IPS-20b (cell line): ENCODE data around the gene PTPRN2.

Experiments
- H3K27ac ChIP-seq: one replicate; pipeline ENCODE4 v1.5.1; 2013; ENCODE audit warnings: low read length
- H3K27me3 ChIP-seq: 2 replicates; pipeline ENCODE4 v1.6.1; 2013; ENCODE audit warnings: mild to moderate bottlenecking, low read length, inconsistent platforms; ENCODE audit not compliant: insufficient read depth
- H3K36me3 ChIP-seq: 2 replicates; pipeline ENCODE4 v1.6.1; 2013; ENCODE audit warnings: low read depth, mild to moderate bottlenecking, inconsistent platforms, low read length, moderate library complexity; ENCODE audit not compliant: insufficient read depth
- H3K4me1 ChIP-seq: 2 replicates; pipeline ENCODE4 v1.6.1; 2013; ENCODE audit warnings: mild to moderate bottlenecking, control low read depth, inconsistent platforms, low read length, moderate library complexity; ENCODE audit not compliant: insufficient read depth
- H3K4me3 ChIP-seq: 2 replicates; pipeline ENCODE4 v1.5.1; 2013; ENCODE audit warnings: mild to moderate bottlenecking, low read length, inconsistent platforms
- H3K9ac ChIP-seq: 2 replicates; pipeline ENCODE4 v1.6.1; 2013; ENCODE audit warnings: low read depth, mild to moderate bottlenecking, inconsistent platforms, low read length, moderate library complexity
- H3K9me3 ChIP-seq: 2 replicates; pipeline ENCODE4 v1.6.1; 2013; ENCODE audit warnings: mild to moderate bottlenecking, low read depth, low read length, inconsistent platforms; ENCODE audit not compliant: insufficient read depth

The PTPRN2 gene

DNA sequence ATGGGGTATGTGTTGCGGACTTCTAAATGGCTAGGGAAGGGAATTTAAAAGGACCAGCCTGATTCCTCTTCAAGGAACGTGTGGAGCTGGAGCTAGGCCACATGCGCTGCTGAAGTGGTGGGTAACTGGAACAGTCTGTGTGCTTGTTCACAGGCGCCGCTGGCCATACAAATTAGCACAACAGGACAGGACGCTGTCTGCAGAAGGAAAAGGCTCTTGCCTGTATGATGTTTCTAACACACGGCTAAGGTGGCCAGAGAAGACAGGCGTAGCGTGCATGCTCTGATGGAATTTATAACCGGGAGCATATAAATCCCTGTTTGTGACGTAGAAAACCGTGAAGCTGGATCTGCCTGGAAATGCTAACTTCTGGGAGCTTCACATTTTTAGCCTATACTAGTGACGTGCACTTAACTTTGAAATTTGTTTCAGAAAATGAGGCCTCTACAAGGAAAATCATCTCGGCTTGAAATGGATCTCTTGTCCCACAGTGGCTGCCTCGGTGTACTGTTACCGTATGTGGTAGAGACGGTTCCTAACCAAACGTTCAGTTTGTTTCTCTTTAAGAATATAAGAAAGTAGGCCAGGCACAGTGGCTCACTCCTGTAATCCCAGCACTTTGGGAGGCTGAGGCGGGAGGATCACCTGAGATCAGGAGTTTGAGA is 569.4 kb downstream of the PTPRN2 start:
- peaks cover 20% of the 10 kb centered on the region for H3K27me3 ChIP-seq
- no peak overlapping the region for H3K4me3 ChIP-seq
- no peak overlapping the region for H3K9ac ChIP-seq
- no peaks in the 10 kb centered on the region for H3K36me3 ChIP-seq
- H3K9me3 ChIP-seq, result peaks cover 56% of the 10 kb centered on the region
- H3K27ac ChIP-seq, result no peak overlapping the region
- peaks cover 4% of the 10 kb centered on the region; the same call in 1 of the 2 replicates for H3K4me1 ChIP-seq

DNA sequence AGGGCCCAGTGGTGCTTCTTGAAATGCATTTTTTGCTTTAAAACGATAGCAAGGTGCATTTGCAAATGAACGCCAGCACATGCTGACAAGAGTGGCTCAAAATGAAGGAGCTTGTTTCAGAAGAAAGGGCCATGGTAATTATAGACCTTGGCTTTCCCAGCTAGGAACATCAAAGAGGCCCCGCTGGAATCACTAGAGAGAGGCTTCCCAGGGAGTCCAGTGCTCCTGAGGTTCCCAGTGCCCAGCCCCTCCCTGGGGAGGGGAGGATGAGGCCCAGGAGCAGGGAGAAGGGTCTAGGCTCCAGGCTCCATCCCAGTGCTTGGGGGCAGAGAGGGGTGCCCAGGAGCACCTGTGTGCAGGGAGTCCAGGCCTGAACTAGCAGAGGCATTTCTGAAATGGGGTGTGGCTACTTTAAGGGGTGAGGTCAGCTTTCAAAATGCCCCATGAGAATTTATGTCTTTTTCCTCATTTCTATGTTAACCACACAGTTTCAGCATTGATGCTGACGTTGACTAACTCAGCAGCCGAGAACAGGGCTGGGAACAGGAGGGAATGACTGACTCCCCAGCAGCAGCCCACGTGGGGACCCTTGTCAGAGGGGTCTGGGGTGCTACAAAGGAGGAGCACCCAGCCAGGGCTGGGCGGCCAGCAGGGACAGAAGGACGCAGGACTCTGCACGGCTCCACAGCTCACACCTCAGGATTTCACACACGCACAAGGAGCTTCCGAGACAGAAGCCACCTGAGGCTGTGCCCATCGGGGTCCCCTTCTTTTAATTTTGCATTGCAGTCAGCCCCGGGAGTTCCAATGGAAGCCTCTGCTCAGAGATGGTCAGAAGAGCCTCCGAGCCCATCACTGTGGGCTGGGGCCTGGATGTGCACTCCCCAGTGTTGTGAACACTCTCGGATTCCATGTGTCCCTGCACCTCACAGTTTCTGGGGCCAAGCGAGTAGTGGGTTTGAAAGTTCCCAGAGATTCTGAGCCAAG is 570.2 kb downstream of the PTPRN2 start:
- H3K27me3 ChIP-seq, result peaks cover 20% of the 10 kb centered on the region
- peaks cover 56% of the 10 kb centered on the region for H3K9me3 ChIP-seq
- no peak overlapping the region for H3K9ac ChIP-seq
- peaks cover 4% of the 10 kb centered on the region; the same call in 1 of the 2 replicates for H3K4me1 ChIP-seq
- H3K27ac ChIP-seq, result no peak overlapping the region
- peak overlapping the region; percentile 62; the same call in 1 of the 2 replicates for H3K4me3 ChIP-seq
- no peaks in the 10 kb centered on the region for H3K36me3 ChIP-seq

DNA sequence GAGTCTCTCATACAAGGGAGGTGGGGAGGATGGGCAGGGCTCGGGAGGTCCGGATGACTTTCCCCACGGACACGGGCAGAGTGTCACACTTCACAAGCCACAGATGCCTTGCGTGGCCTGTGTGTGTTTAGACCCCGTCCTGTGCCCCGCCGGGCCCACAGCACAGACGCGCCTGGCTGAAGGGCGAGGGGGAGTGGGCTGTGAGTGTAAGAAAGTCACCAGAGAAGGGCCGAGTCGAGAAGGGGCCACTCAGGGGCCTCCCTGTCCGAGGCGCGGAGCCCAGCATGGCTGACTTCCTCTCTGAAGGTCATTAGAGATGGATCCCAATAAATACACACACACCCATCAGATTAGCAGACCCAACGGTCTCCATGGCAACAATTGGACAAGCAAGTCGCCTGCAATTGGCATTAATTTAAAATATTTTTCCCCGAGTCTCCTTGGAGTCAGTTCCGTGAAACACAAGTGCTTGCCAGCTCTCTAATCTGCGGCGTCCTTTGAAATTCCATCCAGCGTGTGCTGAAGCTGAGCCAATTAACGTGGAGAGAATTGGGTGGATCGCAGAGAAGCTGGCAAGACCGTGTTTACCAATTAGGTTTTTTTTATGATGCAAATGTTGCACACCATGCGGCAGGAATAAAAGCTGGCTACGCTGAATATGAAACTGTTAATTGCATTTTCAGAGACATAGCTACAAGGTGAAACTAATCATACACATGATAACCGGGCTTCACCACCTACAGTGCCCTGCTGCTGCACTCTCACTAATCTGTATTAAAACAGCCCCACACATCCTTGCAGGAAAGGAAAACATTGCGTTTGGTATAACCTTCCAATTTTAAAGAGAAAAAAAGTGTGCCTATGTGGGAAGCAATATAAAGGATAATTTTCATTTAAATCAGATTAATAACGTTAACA is 571.2 kb downstream of the PTPRN2 start:
- Histone ChIP-seq H3K4me1 (peaks cover 4% of the 10 kb centered on the region; the same call in 1 of the 2 replicates), H3K4me3 (peak overlapping the region; percentile 62; the same call in 1 of the 2 replicates), H3K9ac (peak overlapping the region; percentile 68; the same call in 1 of the 2 replicates), H3K27ac (no peak overlapping the region), H3K9me3 (peaks cover 60% of the 10 kb centered on the region), H3K36me3 (no peaks in the 10 kb centered on the region), H3K27me3 (peaks cover 20% of the 10 kb centered on the region)

DNA sequence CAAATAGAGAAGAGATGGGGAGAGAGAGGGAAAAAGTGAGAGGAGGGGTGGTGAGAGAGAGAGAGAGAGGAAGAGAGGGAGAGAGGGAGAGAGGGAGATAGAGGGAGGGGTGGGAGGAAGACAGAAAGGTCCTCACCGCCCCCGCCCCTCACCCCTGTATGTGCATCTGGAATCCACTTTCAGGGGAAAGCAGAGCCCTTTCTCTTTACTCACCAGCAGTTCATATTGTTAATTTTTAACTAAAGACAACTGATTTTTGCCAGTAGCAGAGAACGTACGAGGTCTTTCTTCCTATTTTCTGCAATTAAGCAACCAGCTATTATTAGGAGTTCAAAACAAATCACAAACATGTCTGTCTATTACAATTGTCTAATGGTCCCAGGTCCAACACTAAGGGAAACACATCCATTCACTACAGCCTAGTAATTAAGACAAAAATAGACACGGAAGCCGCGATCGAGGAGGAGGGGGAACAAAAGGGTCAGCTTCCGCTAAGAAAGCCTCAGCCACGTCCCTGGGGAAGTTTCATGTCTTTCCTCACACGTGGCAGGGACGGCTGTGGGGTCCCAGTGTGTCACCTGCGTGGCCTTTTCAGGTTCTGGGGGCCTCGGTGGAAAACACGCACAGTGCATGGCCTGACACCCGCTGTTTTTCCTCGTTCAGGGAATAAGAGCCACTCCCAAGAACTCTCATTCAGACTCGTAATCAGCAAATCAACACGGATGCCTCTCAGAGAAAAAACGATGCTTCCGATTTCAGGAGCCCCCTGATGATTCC is 572.0 kb downstream of the PTPRN2 start:
- Histone ChIP-seq H3K9ac (peak overlapping the region; percentile 68; the same call in 1 of the 2 replicates), H3K27ac (no peak overlapping the region), H3K27me3 (peaks cover 20% of the 10 kb centered on the region), H3K36me3 (no peaks in the 10 kb centered on the region), H3K9me3 (peaks cover 62% of the 10 kb centered on the region), H3K4me3 (peak overlapping the region; percentile 62), H3K4me1 (peaks cover 4% of the 10 kb centered on the region; the same call in 1 of the 2 replicates)

DNA sequence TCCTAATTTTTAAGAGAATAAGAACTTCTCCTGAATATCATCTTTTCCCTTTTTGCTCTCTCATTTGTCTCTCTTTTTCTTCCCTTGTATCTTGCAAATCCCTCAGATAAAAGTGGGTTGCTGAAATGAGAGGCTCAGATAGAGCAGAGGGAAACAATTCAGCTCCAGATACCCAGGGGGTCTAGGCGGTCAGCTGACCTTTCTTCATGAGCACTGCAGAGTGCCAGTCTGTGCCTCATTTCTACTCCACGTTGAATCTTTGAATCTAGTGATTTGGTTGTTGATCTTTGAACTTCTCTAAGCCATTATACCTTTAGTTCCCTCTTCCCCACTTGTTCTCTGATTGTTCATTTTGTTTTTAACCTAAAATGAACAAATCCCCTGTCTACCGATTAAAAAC is 572.6 kb downstream of the PTPRN2 start:
- Histone ChIP-seq H3K9me3 (peaks cover 66% of the 10 kb centered on the region), H3K27ac (no peak overlapping the region), H3K36me3 (no peaks in the 10 kb centered on the region), H3K4me1 (peaks cover 4% of the 10 kb centered on the region; the same call in 1 of the 2 replicates), H3K9ac (peak overlapping the region; percentile 68; the same call in 1 of the 2 replicates), H3K27me3 (peaks cover 20% of the 10 kb centered on the region), H3K4me3 (peak overlapping the region; percentile 62; the same call in 1 of the 2 replicates)

DNA sequence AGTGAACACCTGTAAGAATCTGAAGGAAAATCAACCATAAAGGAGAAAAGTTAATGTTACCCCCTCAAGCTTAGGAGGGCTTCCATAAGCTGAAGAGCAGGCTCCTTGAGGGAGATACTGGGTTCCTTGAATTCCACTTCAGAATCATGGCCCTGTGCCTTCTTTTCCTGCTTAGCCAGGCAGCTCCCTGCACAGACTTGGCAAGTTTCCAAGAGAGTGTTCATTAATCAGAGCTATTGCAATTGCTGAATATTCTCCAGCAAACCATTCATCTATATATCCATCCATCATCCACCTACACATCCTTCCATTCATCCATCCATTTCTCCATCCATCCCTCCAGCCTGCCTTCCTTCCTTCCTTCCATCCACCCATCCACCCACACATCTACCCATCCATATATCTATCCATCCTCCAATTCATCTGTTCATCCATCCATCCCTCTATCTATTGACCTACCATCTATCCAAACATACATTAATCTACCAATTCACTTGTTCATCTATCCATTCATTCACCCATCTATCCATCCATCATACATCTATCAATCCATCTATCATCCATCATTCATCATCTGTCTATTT is 574.4 kb downstream of the PTPRN2 start:
- Histone ChIP-seq H3K27me3 (peaks cover 20% of the 10 kb centered on the region), H3K9ac (no peak overlapping the region), H3K4me1 (peaks cover 4% of the 10 kb centered on the region; the same call in 1 of the 2 replicates), H3K4me3 (no peak overlapping the region), H3K9me3 (peaks cover 72% of the 10 kb centered on the region), H3K27ac (no peak overlapping the region), H3K36me3 (no peaks in the 10 kb centered on the region)

DNA sequence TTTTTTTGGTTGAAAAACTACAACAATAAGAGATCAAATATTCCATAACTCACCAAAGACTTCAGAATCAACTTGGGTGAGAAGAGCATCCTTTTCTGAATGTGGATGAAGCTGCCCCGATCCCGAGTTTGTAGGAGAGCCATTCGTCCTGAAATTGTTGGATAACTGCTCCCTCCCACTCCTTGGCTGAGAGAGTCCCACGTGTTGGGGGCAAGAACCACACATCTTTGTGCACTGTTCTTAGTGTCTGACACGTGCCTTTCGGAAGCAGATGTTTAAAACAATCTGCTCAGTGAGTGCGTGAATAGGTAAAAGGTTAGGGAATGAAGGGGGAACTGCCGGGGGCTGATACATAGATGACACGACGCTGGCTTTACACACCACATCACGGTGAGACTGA is 575.7 kb downstream of the PTPRN2 start:
- Histone ChIP-seq H3K36me3 (no peaks in the 10 kb centered on the region), H3K4me3 (no peak overlapping the region), H3K9me3 (peaks cover 71% of the 10 kb centered on the region), H3K27ac (no peak overlapping the region), H3K27me3 (peaks cover 20% of the 10 kb centered on the region), H3K4me1 (peaks cover 4% of the 10 kb centered on the region; the same call in 1 of the 2 replicates), H3K9ac (no peak overlapping the region)

DNA sequence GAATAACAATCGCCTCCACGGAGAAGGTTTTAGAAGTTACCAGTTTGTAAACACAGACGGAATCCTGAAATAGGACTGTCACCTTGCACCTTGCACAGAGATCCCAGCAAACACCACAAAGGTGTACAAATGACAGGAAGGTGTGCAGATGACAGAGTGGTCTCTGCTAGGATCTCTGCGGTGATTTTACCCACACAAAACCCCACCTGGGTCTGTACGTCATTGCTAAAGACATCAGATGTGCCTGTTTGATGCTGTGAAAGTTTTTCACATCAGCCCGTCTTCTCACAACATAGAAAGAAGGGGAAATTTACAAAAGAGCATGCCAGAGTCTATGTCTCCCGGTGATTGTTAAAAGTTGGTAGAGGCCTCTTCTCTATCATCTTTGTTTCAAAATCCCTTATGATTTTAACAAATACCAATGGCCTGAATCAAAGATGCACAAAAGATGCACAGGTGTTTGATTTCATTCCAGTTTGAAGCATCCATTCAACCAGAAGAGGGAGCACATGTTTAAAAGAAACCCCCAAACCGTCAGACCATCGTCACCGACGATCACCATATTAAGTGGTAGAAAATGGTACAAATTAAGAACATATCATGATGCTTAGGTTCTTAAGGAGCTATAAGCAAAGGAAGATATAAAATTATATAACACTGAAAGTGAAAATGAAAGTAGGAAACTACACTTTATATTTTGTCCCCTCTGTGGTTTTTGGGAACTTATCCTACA is 576.5 kb downstream of the PTPRN2 start:
- no peak overlapping the region for H3K9ac ChIP-seq
- H3K9me3 ChIP-seq, result peaks cover 73% of the 10 kb centered on the region
- peaks cover 20% of the 10 kb centered on the region for H3K27me3 ChIP-seq
- no peaks in the 10 kb centered on the region for H3K36me3 ChIP-seq
- peaks cover 4% of the 10 kb centered on the region; the same call in 1 of the 2 replicates for H3K4me1 ChIP-seq
- no peak overlapping the region for H3K27ac ChIP-seq
- peak overlapping the region; percentile 18; the same call in 1 of the 2 replicates for H3K4me3 ChIP-seq

DNA sequence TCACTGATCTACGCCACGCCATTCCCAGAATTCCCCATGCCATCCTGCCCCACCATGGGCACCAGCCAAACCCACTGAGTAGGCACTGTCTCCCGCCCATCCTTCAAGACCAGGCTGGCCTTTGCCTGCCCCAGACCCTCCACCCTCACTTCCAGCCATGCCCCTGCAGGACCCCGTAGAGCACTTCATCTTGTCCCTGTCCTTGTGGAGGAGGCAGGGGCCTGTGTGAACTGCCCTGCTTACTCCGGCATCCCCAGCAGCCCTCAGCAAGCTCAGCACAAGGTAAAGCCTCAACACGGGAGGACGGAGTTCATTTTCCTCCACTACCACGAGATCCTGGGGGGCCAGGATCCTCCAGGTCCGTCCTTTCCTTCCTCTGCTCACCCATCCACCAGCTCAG is 577.7 kb downstream of the PTPRN2 start:
- Histone ChIP-seq H3K9ac (no peak overlapping the region), H3K36me3 (no peaks in the 10 kb centered on the region), H3K27me3 (peaks cover 9% of the 10 kb centered on the region; the same call in 1 of the 2 replicates), H3K9me3 (peaks cover 75% of the 10 kb centered on the region), H3K4me3 (no peak overlapping the region), H3K27ac (no peak overlapping the region), H3K4me1 (peaks cover under 1% of the 10 kb centered on the region; the same call in 1 of the 2 replicates)

DNA sequence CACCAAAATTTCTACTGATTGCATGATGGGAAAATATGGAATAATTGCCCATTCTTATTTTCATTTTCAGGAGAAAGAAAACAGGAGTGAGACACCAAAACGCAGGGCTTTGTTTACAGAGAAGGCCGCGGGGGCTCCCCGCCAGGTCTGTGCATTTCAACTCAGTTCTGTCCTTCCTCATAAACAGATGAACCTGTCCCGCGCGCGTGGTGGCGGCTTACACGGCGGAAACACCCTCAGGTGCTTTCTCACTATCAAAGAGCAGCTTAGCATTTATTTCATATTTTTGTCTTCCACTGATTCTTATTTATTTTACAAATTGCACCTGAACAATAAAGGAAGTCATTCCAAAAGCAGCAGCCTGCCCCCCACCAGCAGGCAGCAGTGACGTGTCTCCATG is 579.4 kb downstream of the PTPRN2 start:
- no peaks in the 10 kb centered on the region for H3K36me3 ChIP-seq
- no peak overlapping the region for H3K4me3 ChIP-seq
- H3K4me1 ChIP-seq, result no peaks in the 10 kb centered on the region; the same call in 1 of the 2 replicates
- H3K9me3 ChIP-seq, result peaks cover 80% of the 10 kb centered on the region
- H3K27me3 ChIP-seq, result no peaks in the 10 kb centered on the region
- no peak overlapping the region for H3K27ac ChIP-seq
- no peak overlapping the region for H3K9ac ChIP-seq
